ENCODE data around the gene PKLR.

GRCh38 chr1:155313261-155313660 lies 12.0 kb upstream of the PKLR start:
- TF ChIP-seq CTCF (IDR thresholded peaks at IDR 0.05; ENCODE audit: low read length) (no peak), EZH2 (IDR thresholded peaks at IDR 0.05; ENCODE audit: borderline replicate concordance, low read length) (no peak)

All from OCI-LY1 (cell line).